Neural progenitor cell (in vitro differentiated cells): ENCODE measurements around the gene RAB18. TPM values are rescaled to one million over a fixed set of nuclear protein-coding genes. Genes with fewer than 3 reads are reported as not detected.

ENCODE experiments used
- DNase-seq: peaks from one replicate; pipeline ENCODE4 v3.0.0-alpha.2; 2016; ENCODE audit warnings: low spot score
- H2AFZ ChIP-seq: fragments of 200-600 bp; sonication (generic); replicated peaks from 2 replicates; pipeline ENCODE4 v1.6.1; 2016; ENCODE audit warnings: antibody characterized with exemption
- H3F3A ChIP-seq: fragments of 200-600 bp; sonication (generic); 2 replicates; pipeline ENCODE4 v1.6.1; 2016; ENCODE audit warnings: antibody characterized with exemption, low read depth
- H3K27ac ChIP-seq: fragments of 200-600 bp; sonication (generic); 2 replicates; pipeline ENCODE4 v1.5.1; 2016; ENCODE audit warnings: mild to moderate bottlenecking
- H3K27me3 ChIP-seq: fragments of 200-600 bp; sonication (generic); 2 replicates; pipeline ENCODE4 v1.6.1; 2016; ENCODE audit warnings: mild to moderate bottlenecking, moderate library complexity
- H3K36me3 ChIP-seq: fragments of 200-600 bp; sonication (generic); 2 replicates; pipeline ENCODE4 v1.5.1; 2016
- H3K4me1 ChIP-seq: fragments of 200-600 bp; sonication (generic); 2 replicates; pipeline ENCODE4 v1.6.1; 2016; ENCODE audit warnings: mixed run types
- H3K4me2 ChIP-seq: fragments of 200-600 bp; sonication (generic); 2 replicates; pipeline ENCODE4 v1.6.1; 2016
- H3K4me3 ChIP-seq: fragments of 200-600 bp; sonication (generic); 2 replicates; pipeline ENCODE4 v1.5.1; 2016
- H3K79me2 ChIP-seq: fragments of 200-600 bp; sonication (generic); 2 replicates; pipeline ENCODE4 v1.6.1; 2016; ENCODE audit warnings: low read depth
- H3K9ac ChIP-seq: fragments of 200-600 bp; sonication (generic); 2 replicates; pipeline ENCODE4 v1.6.1; 2016
- H3K9me3 ChIP-seq: fragments of 200-600 bp; sonication (generic); 2 replicates; pipeline ENCODE4 v1.5.1; 2016; ENCODE audit warnings: low read depth
- H4K20me1 ChIP-seq: fragments of 200-600 bp; sonication (generic); 2 replicates; pipeline ENCODE4 v1.6.1; 2016; ENCODE audit warnings: low read depth
- H3K27ac Mint-ChIP-seq: 3 replicates; pipeline ENCODE4 v1.8.0; 2021; ENCODE audit warnings: mixed read lengths
- H3K27me3 Mint-ChIP-seq: 2 replicates; pipeline ENCODE4 v1.8.0; 2022; ENCODE audit warnings: low read depth, mild to moderate bottlenecking, inconsistent platforms, moderate library complexity, mixed read lengths; ENCODE audit not compliant: insufficient read depth
- H3K36me3 Mint-ChIP-seq: 3 replicates; pipeline ENCODE4 v1.8.0; 2021; ENCODE audit warnings: mixed read lengths
- H3K4me1 Mint-ChIP-seq: 3 replicates; pipeline ENCODE4 v1.8.0; 2021; ENCODE audit warnings: mixed read lengths
- H3K4me3 Mint-ChIP-seq: 3 replicates; pipeline ENCODE4 v1.8.0; 2021; ENCODE audit warnings: mild to moderate bottlenecking, moderate library complexity, mixed read lengths
- H3K9me3 Mint-ChIP-seq: 3 replicates; pipeline ENCODE4 v1.8.0; 2020; ENCODE audit warnings: mixed read lengths
- EZH2 ChIP-seq: fragments of 200-600 bp; sonication (generic); IDR thresholded peaks from 2 replicates; pipeline ENCODE4 v1.6.1; 2017; ENCODE audit warnings: antibody characterized with exemption, mild to moderate bottlenecking, moderate library complexity
- EZH2phosphoT487 ChIP-seq: fragments of 200-600 bp; sonication (generic); IDR thresholded peaks from 2 replicates; pipeline ENCODE4 v1.6.1; 2017; ENCODE audit warnings: antibody characterized with exemption
- total RNA-seq: library from RNA; depleted of rRNA; stranded (reverse); fragments of >200 nt; gene quantifications from 2 replicates; pipeline ENCODE4 v1.2.3, GENCODE V29; 2015; ENCODE audit warnings: low replicate concordance
- TF ChIP-seq, protein P1 (sequence below): fragments of 200-600 bp; sonication (generic); IDR thresholded peaks from 2 replicates; pipeline ENCODE4 v1.5.1; 2017; ENCODE audit warnings: antibody characterized with exemption, mild to moderate bottlenecking

The RAB18 gene
- total RNA-seq, 1 donor from 2014 or later: 66.6 TPM

DNA sequence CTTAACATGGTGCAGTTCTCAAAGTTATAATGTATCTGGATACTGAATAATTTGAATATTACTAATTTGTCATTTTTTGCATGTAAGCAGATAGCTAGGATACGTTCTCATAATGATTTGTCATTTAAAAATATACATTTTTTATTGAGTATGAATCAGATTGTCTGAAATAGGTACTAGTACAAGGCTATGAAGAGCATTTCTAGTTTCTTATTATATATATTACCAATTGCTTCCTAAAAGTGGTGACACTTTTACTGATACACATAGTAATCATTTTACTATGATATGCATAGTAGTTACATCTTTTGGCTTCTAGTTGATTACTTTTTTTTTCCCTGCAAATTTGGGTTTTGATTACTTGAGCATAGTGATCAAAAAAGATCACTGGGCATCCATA is 26.4 kb downstream of the RAB18 start:
- no peaks in the 10 kb centered on the region for H3K27me3 ChIP-seq
- no peaks in the 10 kb centered on the region for H3K4me1 Mint-ChIP-seq

DNA sequence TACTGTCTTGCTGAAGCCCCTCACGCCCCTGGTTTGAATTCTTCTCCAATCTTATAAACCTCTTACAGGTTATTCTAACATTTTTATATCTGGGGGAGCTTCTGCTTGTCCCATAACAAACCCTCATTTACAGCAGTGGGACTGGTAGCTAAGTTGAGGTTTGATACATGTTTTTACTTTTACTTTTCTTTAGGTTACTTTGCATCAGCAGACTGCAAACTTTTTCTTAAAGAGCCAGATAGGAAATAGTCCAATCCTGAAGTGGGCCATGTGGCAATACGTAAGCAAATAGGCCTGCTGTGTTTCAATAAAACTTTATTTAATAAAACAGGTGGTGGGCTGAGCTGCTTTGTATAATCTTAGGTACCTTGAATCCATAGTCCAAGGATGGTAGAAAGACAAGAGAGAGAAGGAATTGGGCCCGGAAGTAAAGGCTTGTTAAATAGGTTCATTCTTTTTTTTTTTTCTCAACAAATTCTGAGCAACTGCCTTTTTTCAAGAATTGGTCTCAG is 27.3 kb downstream of the RAB18 start:
- Histone ChIP-seq H4K20me1 (no peaks in the 10 kb centered on the region), H2AFZ (no peak overlapping the region), H3K4me3 (no peak overlapping the region), H3K79me2 (peaks cover 30% of the 10 kb centered on the region), H3K27ac (no peak overlapping the region), H3K9me3 (no peaks in the 10 kb centered on the region), H3K36me3 (peaks cover 5% of the 10 kb centered on the region), H3F3A (no peaks in the 10 kb centered on the region), H3K9ac (no peak overlapping the region), H3K4me2 (no peak overlapping the region), H3K4me1 (no peaks in the 10 kb centered on the region), H3K27me3 (no peaks in the 10 kb centered on the region)
- no peak for DNase-seq
- TF ChIP-seq, protein P1, sequence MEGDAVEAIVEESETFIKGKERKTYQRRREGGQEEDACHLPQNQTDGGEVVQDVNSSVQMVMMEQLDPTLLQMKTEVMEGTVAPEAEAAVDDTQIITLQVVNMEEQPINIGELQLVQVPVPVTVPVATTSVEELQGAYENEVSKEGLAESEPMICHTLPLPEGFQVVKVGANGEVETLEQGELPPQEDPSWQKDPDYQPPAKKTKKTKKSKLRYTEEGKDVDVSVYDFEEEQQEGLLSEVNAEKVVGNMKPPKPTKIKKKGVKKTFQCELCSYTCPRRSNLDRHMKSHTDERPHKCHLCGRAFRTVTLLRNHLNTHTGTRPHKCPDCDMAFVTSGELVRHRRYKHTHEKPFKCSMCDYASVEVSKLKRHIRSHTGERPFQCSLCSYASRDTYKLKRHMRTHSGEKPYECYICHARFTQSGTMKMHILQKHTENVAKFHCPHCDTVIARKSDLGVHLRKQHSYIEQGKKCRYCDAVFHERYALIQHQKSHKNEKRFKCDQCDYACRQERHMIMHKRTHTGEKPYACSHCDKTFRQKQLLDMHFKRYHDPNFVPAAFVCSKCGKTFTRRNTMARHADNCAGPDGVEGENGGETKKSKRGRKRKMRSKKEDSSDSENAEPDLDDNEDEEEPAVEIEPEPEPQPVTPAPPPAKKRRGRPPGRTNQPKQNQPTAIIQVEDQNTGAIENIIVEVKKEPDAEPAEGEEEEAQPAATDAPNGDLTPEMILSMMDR: no peak
- TF ChIP-seq EZH2 (no peak), EZH2phosphoT487 (no peak)
- Mint-ChIP-seq H3K4me3 (no peak overlapping the region), H3K36me3 (peaks cover 5% of the 10 kb centered on the region), H3K4me1 (no peaks in the 10 kb centered on the region), H3K9me3 (no peaks in the 10 kb centered on the region), H3K27ac (no peak overlapping the region), H3K27me3 (no peaks in the 10 kb centered on the region)

More for the DNA sequence above, 26.4 kb downstream of the RAB18 start:
- Histone ChIP-seq H3K4me2 (no peak overlapping the region), H3K9ac (no peak overlapping the region), H3K4me3 (no peak overlapping the region), H3K27ac (no peak overlapping the region), H3K9me3 (no peaks in the 10 kb centered on the region), H3K79me2 (peaks cover 36% of the 10 kb centered on the region), H4K20me1 (no peaks in the 10 kb centered on the region), H3F3A (no peaks in the 10 kb centered on the region), H3K4me1 (no peaks in the 10 kb centered on the region), H2AFZ (no peak overlapping the region), H3K36me3 (peaks cover 5% of the 10 kb centered on the region)
- Mint-ChIP-seq H3K4me3 (no peak overlapping the region), H3K27ac (no peak overlapping the region), H3K27me3 (no peaks in the 10 kb centered on the region), H3K36me3 (peaks cover 5% of the 10 kb centered on the region), H3K9me3 (no peaks in the 10 kb centered on the region)
- TF ChIP-seq, protein P1: no peak
- TF ChIP-seq EZH2phosphoT487 (no peak), EZH2 (no peak)
- DNase-seq: no peak

DNA sequence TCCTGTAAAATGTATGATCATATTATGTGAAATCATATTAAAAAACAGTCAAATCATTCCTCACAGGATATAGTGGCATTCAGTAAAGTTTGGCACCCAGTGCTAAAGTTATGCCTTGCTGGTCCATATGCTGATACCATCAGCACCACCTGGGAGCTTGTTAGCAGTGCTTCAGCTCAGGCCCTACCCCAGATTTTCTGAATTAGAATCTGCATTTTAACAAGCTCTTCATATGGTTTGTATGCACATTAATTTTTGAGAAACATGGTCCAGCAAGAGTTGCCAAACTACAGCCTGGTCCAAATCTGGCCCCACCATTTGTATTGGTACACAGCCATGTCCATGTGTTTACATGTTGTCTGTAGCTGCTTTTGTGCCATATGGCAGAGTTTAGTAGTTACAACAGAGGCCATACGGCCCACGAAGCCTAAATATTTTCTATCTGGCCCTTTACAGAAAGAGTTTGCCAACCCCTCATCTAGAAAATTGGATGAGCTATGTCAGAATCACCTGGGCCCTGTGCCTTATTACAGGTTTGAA is 30.1 kb downstream of the RAB18 start:
- DNase-seq: no peak
- H3K4me3 ChIP-seq: no peak overlapping the region
- H3K4me2 ChIP-seq: no peak overlapping the region
- H3K36me3 ChIP-seq: peaks cover 5% of the 10 kb centered on the region
- no peaks in the 10 kb centered on the region for H3F3A ChIP-seq
- no peak overlapping the region for H3K27ac Mint-ChIP-seq
- H3K4me1 Mint-ChIP-seq: peaks cover 8% of the 10 kb centered on the region
- no peak overlapping the region for H3K27ac ChIP-seq
- no peak overlapping the region for H3K9ac ChIP-seq
- H3K27me3 Mint-ChIP-seq: no peaks in the 10 kb centered on the region
- H2AFZ ChIP-seq: no peak overlapping the region
- TF ChIP-seq, protein P1: no peak
- no peak for TF ChIP-seq EZH2phosphoT487
- no peak for TF ChIP-seq EZH2
- H3K36me3 Mint-ChIP-seq: peaks cover 8% of the 10 kb centered on the region
- no peaks in the 10 kb centered on the region for H3K9me3 Mint-ChIP-seq
- H3K9me3 ChIP-seq: no peaks in the 10 kb centered on the region
- H3K79me2 ChIP-seq: peaks cover 5% of the 10 kb centered on the region
- no peaks in the 10 kb centered on the region for H3K27me3 ChIP-seq
- no peaks in the 10 kb centered on the region for H4K20me1 ChIP-seq
- no peak overlapping the region for H3K4me3 Mint-ChIP-seq
- no peaks in the 10 kb centered on the region for H3K4me1 ChIP-seq
